AG04450 (cell line): ENCODE results near the gene ANKS4B. TPM values are rescaled to one million over a fixed set of nuclear protein-coding genes. Genes with fewer than 3 reads are reported as not detected.
"Not testable (repeated sequence)": the region's sequence is repeated elsewhere in the genome, so short reads cannot be mapped to it uniquely, and the experiment has no call there.

ENCODE experiments used
- CTCF ChIA-PET: fragments of 300-600, 350-600 bp; formaldehyde crosslinking; extraction: SDS; loops from one replicate; lab custom pipeline; 2022; ENCODE audit warnings: antibody characterized with exemption, inconsistent platforms; lab: Charles Lee
- POLR2A ChIA-PET: fragments of 350-600 bp; formaldehyde crosslinking; extraction: SDS; loops from one replicate; lab custom pipeline; 2021; ENCODE audit warnings: antibody characterized with exemption, inconsistent platforms; lab: Yijun Ruan, JAX
- DNase-seq: peaks from one replicate; pipeline ENCODE4 v3.0.0-alpha.2; 2011; ENCODE audit warnings: low read depth, low spot score
- H3K27ac ChIP-seq: one replicate; pipeline ENCODE4 v1.5.1; 2012; ENCODE audit warnings: low read depth, low read length, control low read depth
- H3K27me3 ChIP-seq: one replicate; pipeline ENCODE4 v1.6.0; 2012; ENCODE audit warnings: low read length; ENCODE audit not compliant: control insufficient read depth, insufficient read depth
- H3K4me3 ChIP-seq: 2 replicates; pipeline ENCODE4 v1.5.1; 2011; ENCODE audit warnings: mild to moderate bottlenecking, low read depth, low read length, control low read depth
- H3K9me3 ChIP-seq: 2 replicates; pipeline ENCODE4 v1.5.1; 2012; ENCODE audit warnings: low read length; ENCODE audit not compliant: control insufficient read depth, insufficient read depth
- polyA plus RNA-seq: library from polyadenylated mRNA; depleted of rRNA; stranded (reverse); fragments of >200 nt; gene quantifications from 2 replicates; pipeline ENCODE4 v1.2.3, GENCODE V29; 2011
- TF ChIP-seq, protein P1 (sequence below): IDR thresholded peaks from 2 replicates; pipeline ENCODE4 v1.5.1; 2011; ENCODE audit warnings: low read depth, low read length, control low read depth, inconsistent platforms

Gene ANKS4B
- polyA plus RNA-seq, 1 experiment: 0.01 TPM

DNA sequence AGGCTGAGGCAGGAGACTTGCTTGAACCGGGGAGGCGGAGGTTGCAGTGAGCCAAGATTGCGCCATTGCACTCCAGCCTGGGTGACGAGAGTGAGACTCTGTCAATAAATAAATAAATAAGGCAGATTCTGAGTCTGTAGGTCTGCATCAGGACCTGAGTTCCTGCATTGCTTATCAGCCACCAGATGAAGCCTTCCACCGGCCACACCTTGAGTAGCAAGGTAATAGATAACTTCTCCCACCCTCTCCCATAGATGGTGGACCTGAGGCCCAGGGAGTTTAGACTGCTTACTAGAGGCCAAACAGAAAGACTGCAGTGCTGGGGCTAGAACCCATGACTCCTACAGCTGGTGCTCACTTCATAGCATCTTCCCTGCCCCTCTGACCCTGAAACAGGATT lies 44.2 kb upstream of the ANKS4B start:
- no peak for DNase-seq
- ChIA-PET POLR2A (interaction anchor here (0.6 to 1.7 kb wide), 3 partner anchors 22 to 172 kb away, joined by 5 to 7 read pairs (median 5); no protein-coding TSS in a partner anchor), CTCF (interaction anchor here (0.6 to 5.2 kb wide), 20 partner anchors 10 to 1428 kb away, joined by 3 to 74 read pairs (median 6); no protein-coding TSS in a partner anchor)
- Histone ChIP-seq H3K4me3 (no peak overlapping the region), H3K27ac (no peak overlapping the region), H3K27me3 (peaks cover 5% of the 10 kb centered on the region), H3K9me3 (peaks cover 2% of the 10 kb centered on the region; the same call in 1 of the 2 replicates)
- TF ChIP-seq, protein P1, sequence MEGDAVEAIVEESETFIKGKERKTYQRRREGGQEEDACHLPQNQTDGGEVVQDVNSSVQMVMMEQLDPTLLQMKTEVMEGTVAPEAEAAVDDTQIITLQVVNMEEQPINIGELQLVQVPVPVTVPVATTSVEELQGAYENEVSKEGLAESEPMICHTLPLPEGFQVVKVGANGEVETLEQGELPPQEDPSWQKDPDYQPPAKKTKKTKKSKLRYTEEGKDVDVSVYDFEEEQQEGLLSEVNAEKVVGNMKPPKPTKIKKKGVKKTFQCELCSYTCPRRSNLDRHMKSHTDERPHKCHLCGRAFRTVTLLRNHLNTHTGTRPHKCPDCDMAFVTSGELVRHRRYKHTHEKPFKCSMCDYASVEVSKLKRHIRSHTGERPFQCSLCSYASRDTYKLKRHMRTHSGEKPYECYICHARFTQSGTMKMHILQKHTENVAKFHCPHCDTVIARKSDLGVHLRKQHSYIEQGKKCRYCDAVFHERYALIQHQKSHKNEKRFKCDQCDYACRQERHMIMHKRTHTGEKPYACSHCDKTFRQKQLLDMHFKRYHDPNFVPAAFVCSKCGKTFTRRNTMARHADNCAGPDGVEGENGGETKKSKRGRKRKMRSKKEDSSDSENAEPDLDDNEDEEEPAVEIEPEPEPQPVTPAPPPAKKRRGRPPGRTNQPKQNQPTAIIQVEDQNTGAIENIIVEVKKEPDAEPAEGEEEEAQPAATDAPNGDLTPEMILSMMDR: no peak

DNA sequence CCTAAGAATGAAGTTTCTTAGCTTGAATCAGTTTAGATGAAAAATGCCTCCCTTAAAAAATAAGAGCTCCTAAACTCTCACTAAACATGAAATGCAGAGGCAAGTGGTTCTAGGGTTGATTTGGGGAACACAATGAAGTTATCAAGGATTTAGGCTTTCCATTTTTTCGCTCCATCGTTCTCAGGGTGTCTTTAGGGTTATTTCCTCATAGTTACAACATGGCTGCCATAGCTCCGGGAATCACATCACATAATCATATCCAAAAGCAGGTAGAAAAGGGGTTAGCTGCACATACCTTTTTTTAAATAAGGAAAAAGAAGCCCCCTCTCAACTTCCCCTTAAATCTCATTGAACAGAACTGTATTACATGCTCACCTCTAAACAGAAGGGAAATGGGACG lies 43.5 kb upstream of the ANKS4B start:
- DNase-seq: no peak
- H3K9me3 ChIP-seq: peaks cover 2% of the 10 kb centered on the region; the same call in 1 of the 2 replicates
- CTCF ChIA-PET: interaction anchor here (2.0 to 5.2 kb wide), 5 partner anchors 9 to 340 kb away, joined by 13 to 74 read pairs (median 18); no protein-coding TSS in a partner anchor
- TF ChIP-seq, protein P1: no peak
- peaks cover 6% of the 10 kb centered on the region for H3K27me3 ChIP-seq
- POLR2A ChIA-PET: interaction anchor here (0.5 kb wide), 1 partner anchor 111 kb away, joined by 6 read pairs; no protein-coding TSS in a partner anchor
- H3K27ac ChIP-seq: no peak overlapping the region
- H3K4me3 ChIP-seq: no peak overlapping the region

DNA sequence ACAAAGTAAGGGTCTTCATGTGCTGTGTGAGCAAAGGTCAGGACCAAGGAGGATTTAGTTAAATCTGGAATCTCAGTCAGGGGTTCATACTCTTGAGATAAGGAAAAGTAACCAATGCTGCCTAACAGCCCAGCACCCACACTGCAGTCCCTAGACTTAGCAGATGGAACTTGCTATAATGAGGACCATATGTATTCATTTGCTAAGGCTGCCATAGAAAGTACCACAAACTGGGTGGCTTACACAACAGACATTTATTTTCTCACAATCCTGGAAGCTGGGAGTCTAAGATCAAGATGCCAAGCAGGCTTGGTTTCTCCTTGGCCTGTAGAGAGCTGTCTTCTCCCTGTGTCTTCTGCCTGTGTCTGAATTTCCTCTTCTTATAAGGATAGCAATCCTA lies 42.9 kb upstream of the ANKS4B start:
- ChIA-PET CTCF (interaction anchor here (2.8 to 5.2 kb wide), 2 partner anchors 111 to 340 kb away, joined by 22 to 74 read pairs; no protein-coding TSS in a partner anchor), POLR2A (no interaction called here)
- TF ChIP-seq, protein P1: no peak
- H3K27me3 ChIP-seq: peaks cover 7% of the 10 kb centered on the region
- no peak overlapping the region for H3K4me3 ChIP-seq
- DNase-seq: no peak
- no peak overlapping the region for H3K27ac ChIP-seq
- H3K9me3 ChIP-seq: peaks cover 2% of the 10 kb centered on the region; the same call in 1 of the 2 replicates

DNA sequence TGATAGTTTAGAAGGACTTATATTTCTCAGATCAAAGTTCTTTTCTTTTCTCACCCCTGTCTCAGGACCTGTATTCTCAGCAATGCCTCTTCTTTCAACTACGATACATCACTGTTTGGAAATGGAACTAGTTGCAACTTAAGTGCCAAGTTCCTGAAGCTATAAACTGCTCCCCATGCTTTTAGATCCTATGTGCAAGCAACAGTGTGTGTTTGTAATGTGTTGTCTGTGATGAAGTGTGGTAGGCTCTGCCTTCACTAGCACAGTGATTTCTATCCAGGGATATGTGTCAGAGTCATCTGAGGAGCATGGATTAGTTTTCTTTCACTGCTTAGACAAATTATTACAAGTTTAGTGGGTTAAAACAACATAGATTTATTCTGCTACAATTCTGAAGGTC lies 40.5 kb upstream of the ANKS4B start:
- TF ChIP-seq, protein P1: no peak
- peaks cover 2% of the 10 kb centered on the region; the same call in 1 of the 2 replicates for H3K9me3 ChIP-seq
- POLR2A ChIA-PET: no interaction called here
- no peak overlapping the region for H3K27ac ChIP-seq
- no peak for DNase-seq
- peaks cover 15% of the 10 kb centered on the region for H3K27me3 ChIP-seq
- H3K4me3 ChIP-seq: no peak overlapping the region
- CTCF ChIA-PET: interaction anchor here (0.6 to 1.0 kb wide), 2 partner anchors 8 to 108 kb away, joined by 3 read pairs; no protein-coding TSS in a partner anchor

DNA sequence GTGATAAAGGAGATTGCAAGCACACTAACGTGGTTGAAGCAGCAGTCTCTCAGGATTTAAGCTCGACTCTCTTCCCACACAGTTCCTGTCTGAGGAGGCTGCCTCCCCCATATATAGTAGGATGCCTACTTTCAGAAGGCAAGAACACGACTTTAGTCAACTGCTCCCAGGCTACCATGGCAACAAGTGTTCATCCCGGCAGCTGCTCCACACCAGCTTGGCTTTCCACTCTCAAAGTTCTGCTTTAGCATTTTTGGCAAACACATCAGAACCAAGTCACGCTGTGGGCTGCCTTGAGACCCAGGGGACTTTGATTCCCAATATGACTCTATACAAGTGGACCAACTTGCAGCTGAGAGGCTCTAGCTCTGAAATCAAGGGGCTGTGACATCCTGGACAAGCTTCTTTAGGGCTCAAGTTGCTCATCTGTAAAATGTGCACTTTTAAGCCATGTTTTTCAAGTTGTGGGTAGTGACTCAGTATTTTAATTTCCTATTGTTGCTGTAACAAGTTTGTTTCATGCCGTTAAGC lies 38.7 kb upstream of the ANKS4B start:
- Histone ChIP-seq H3K27ac (no peak overlapping the region), H3K9me3 (peaks cover 2% of the 10 kb centered on the region; the same call in 1 of the 2 replicates), H3K4me3 (no peak overlapping the region), H3K27me3 (peaks cover 18% of the 10 kb centered on the region)
- TF ChIP-seq, protein P1: no peak
- POLR2A ChIA-PET: no interaction called here
- CTCF ChIA-PET: no interaction called here
- DNase-seq: no peak

DNA sequence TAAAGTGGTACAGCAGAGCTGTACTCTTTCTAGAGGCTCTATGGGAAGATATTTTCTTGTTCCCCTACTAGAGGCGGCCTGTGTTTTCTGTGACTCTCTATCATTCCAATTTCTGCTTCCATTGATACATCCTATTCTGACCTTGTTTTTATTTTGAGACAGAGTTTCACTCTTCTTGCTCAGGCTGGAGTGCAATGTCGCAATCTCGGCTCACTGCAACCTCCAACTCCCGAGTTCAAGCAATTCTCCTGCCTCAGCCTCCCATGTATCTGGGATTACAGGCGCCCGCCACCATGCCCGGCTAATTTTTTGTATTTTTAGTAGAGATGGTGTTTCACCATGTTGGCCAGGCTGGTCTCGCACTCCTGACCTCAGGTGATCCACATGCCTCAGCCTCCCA lies 38.2 kb upstream of the ANKS4B start:
- H3K27ac ChIP-seq, H3K9me3 ChIP-seq, CTCF ChIA-PET, DNase-seq, POLR2A ChIA-PET, H3K4me3 ChIP-seq: not testable (repeated sequence)
- peaks cover 18% of the 10 kb centered on the region for H3K27me3 ChIP-seq
